Aorta (tissue), 4 donors: ENCODE data around the gene DNAI7. TPM values are rescaled to one million over a fixed set of nuclear protein-coding genes. Genes with fewer than 3 reads are reported as not detected.

Experiments used
- polyA plus RNA-seq, 2 donors: library from polyadenylated mRNA; stranded (reverse); fragments of 200-250 nt; gene quantifications; one replicate each; pipeline ENCODE4 v1.2.3, GENCODE V29; 2013
- total RNA-seq, 2 donors: library from RNA; stranded (reverse); fragmentation: NEBNext Ultra II Directional; extraction: Animal tissue kit (Norgen Biotek cat#: 25700); gene quantifications; one replicate each; pipeline ENCODE4 v1.2.1, GENCODE V29; 2021
- donor health status: healthy with polysubstance abuse.
- donor health status: Bipolar disorder and iron deficiency.
- donor health status: DM: no; HTN: no; CAD: no.
- donor health status: DM: yes; HTN: yes; CAD: no.

The DNAI7 gene
- total and polyA plus RNA-seq, 4 donors = 0.24 to 1.2 (median 0.64) TPM; not detected in 1

Other genes with a start within 250 kb of the DNAI7 start
- gene BCAT1, start 246.1 kb downstream of the DNAI7 start, total RNA-seq = 10 to 100 TPM; 27.7 to 47.3 TPM
- gene BCAT1, start 246.1 kb downstream of the DNAI7 start, polyA plus RNA-seq = 10 to 100 TPM in 1 of 2 donors, 1 to 10 TPM in 1; 3.8 to 15.9 TPM
- 10 to 100 TPM; 21.3 to 25.3 TPM for gene ETFRF1, start 77 bp upstream of the DNAI7 start, total RNA-seq
- 10 to 100 TPM; 35.0 to 41.9 TPM for gene ETFRF1, start 77 bp upstream of the DNAI7 start, polyA plus RNA-seq
- 10 to 100 TPM; 21.8 to 29.7 TPM for gene KRAS, start 55.8 kb upstream of the DNAI7 start, total RNA-seq
- 1 to 10 TPM; 7.7 to 8.1 TPM for gene KRAS, start 55.8 kb upstream of the DNAI7 start, polyA plus RNA-seq